Lung (tissue), 12 donors: Measurements from ENCODE around the gene CASK. TPM values are rescaled to one million over a fixed set of nuclear protein-coding genes. Genes with fewer than 3 reads are reported as not detected.

Source experiments
- ATAC-seq: fragments of 200-7000 bp; cut with Tn5 transposase; one replicate; pipeline ENCODE4 v1.9.1; 2020; ENCODE audit warnings: moderate number of reproducible peaks; ENCODE audit not compliant: insufficient read depth, low FRiP score
- DNase-seq, 3 donors: peaks; one replicate each; pipeline ENCODE4 v3.0.0-alpha.2; 2013 to 2017
- H3K27ac ChIP-seq, 2 donors: one replicate each; pipeline ENCODE4 v1.5.1; 2013; ENCODE audit warnings: mild to moderate bottlenecking in 2 of 2, moderate library complexity in 2 of 2, control low read depth in 1 of 2, inconsistent platforms in 1 of 2, low read depth in 1 of 2, low read length in 1 of 2
- H3K27me3 ChIP-seq, 3 donors: one replicate each; pipeline ENCODE4 v1.5.1; 2013; ENCODE audit warnings: low read length in 2 of 3; ENCODE audit not compliant: control insufficient read depth in 3 of 3, insufficient read depth in 3 of 3
- H3K36me3 ChIP-seq, 4 donors: one replicate each; pipeline ENCODE4 v1.5.1; 2013; ENCODE audit warnings: low read length in 4 of 4, mild to moderate bottlenecking in 1 of 4, moderate library complexity in 1 of 4; ENCODE audit not compliant: control insufficient read depth in 4 of 4, insufficient read depth in 4 of 4
- H3K4me1 ChIP-seq, 5 donors: one replicate each; pipeline ENCODE4 v1.5.1; 2013; ENCODE audit warnings: low read length in 5 of 5, mild to moderate bottlenecking in 2 of 5, moderate library complexity in 1 of 5; ENCODE audit not compliant: control insufficient read depth in 5 of 5, insufficient read depth in 5 of 5
- H3K4me3 ChIP-seq: one replicate; pipeline ENCODE4 v1.5.1; 2013; ENCODE audit warnings: mild to moderate bottlenecking, control low read depth, moderate library complexity
- H3K9ac ChIP-seq, 2 donors: one replicate each; pipeline ENCODE4 v1.5.1; 2013; ENCODE audit warnings: low read length in 2 of 2, control low read depth in 1 of 2; ENCODE audit not compliant: insufficient read depth in 1 of 2
- H3K9me3 ChIP-seq, 4 donors: one replicate each; pipeline ENCODE4 v1.5.1; 2013; ENCODE audit warnings: low read length in 3 of 4, mild to moderate bottlenecking in 1 of 4, moderate library complexity in 1 of 4; ENCODE audit not compliant: control insufficient read depth in 4 of 4, insufficient read depth in 3 of 4
- CTCF ChIP-seq: IDR thresholded peaks from 2 replicates; pipeline ENCODE4 v1.5.1; 2012; ENCODE audit warnings: mild to moderate bottlenecking; ENCODE audit errors: control extremely low read depth, extremely low read depth
- WGBS, 2 donors: extraction: QIAGEN DNeasy Blood & Tissue Kit; methylation state at CpG; one replicate each; pipeline ENCODE4 v1.1.7; 2013; 5-methylcytosine and 5-hydroxymethylcytosine counted together
- polyA plus RNA-seq, 2 donors: library from polyadenylated mRNA; stranded (reverse); fragments of 200-250 nt; gene quantifications; one replicate each; pipeline ENCODE4 v1.2.1, GENCODE V29; 2013
- total RNA-seq, 2 donors: library from RNA; depleted of rRNA in 1 of 2; stranded (reverse); fragments of >200 nt in 1 of 2; gene quantifications; one replicate each; pipeline ENCODE4 v1.2.1, GENCODE V29; 2014 to 2021
- donor health status: control.
- donor health status: control.
- donor health status: Bipolar disorder and iron deficiency.
- donor health status: healthy.
- donor health status: DM: yes; HTN: yes; CAD: no.

Gene CASK
- total and polyA plus RNA-seq, 4 donors, result 8.2 to 68.1 (median 30.6) TPM

GRCh38 chrX:41705680-41706374 lies 217.5 kb downstream of the CASK start:
- no peak for DNase-seq
- ATAC-seq, result peak; percentile 11
- H3K27ac ChIP-seq, result no peak overlapping the region
- H3K36me3 ChIP-seq, result no peaks in the 10 kb centered on the region
- 39 to 57% methylated on average over 3 of the region's 3 CpGs for WGBS, 2 donors
- no peak overlapping the region for H3K9ac ChIP-seq
- H3K4me3 ChIP-seq, result no peak overlapping the region
- no peaks in the 10 kb centered on the region for H3K9me3 ChIP-seq
- no peak for TF ChIP-seq CTCF
- peaks cover 0 to 24% (median 2%) of the 10 kb centered on the region in 3 donors for H3K27me3 ChIP-seq
- no peaks in the 10 kb centered on the region for H3K4me1 ChIP-seq

GRCh38 chrX:41705042-41705441 lies 218.3 kb downstream of the CASK start:
- H3K27ac ChIP-seq, result no peak overlapping the region
- WGBS, 2 donors, result 85 to 100% methylated on average over 1 of the region's 1 CpG
- H3K9ac ChIP-seq, result no peak overlapping the region

GRCh38 chrX:41703574-41704029 lies 219.8 kb downstream of the CASK start:
- ATAC-seq (no peak), DNase-seq (no peak)
- H3K9ac ChIP-seq, result no peak overlapping the region
- no peak overlapping the region for H3K4me3 ChIP-seq
- no peaks in the 10 kb centered on the region for H3K4me1 ChIP-seq
- H3K27me3 ChIP-seq, result peaks cover 0 to 15% (median 2%) of the 10 kb centered on the region in 3 donors
- H3K9me3 ChIP-seq, result no peaks in the 10 kb centered on the region
- TF ChIP-seq CTCF, result no peak
- no peak overlapping the region for H3K27ac ChIP-seq
- no peaks in the 10 kb centered on the region for H3K36me3 ChIP-seq

More at GRCh38 chrX:41705042-41705441, 218.3 kb downstream of the CASK start:
- ATAC-seq (no peak), DNase-seq (no peak)
- Histone ChIP-seq H3K36me3 (no peaks in the 10 kb centered on the region), H3K9me3 (no peaks in the 10 kb centered on the region), H3K27me3 (peaks cover 0 to 19% (median 2%) of the 10 kb centered on the region in 3 donors), H3K4me3 (no peak overlapping the region), H3K4me1 (no peaks in the 10 kb centered on the region)
- no peak for TF ChIP-seq CTCF
